ENCODE measurements around the gene OR9A4.

OR9A4 gene

GRCh38 chr7:141949021-141949420 is 32.8 kb downstream of the OR9A4 start:
- no peak for DNase-seq

- no peak for DNase-seq
Measured at GRCh38 chr7:141949451-141949850, 33.3 kb downstream of the OR9A4 start.

- no peak for DNase-seq
Measured at GRCh38 chr7:141949911-141950310, 33.7 kb downstream of the OR9A4 start.

- DNase-seq = no peak
Measured at GRCh38 chr7:141950806-141951205, 34.6 kb downstream of the OR9A4 start.

- no peak for DNase-seq
Measured at GRCh38 chr7:141952461-141952860, 36.3 kb downstream of the OR9A4 start.

GRCh38 chr7:141954334-141954733 is 38.1 kb downstream of the OR9A4 start:
- no peak for DNase-seq

GRCh38 chr7:141956084-141956483 is 39.9 kb downstream of the OR9A4 start:
- DNase-seq = no peak

GRCh38 chr7:141960687-141961422 is 44.7 kb downstream of the OR9A4 start:
- no peak for DNase-seq

All from NCI-H446 (cell line).